SK-N-SH (cell line): ENCODE data around the gene TPP2. TPM values are rescaled to one million over a fixed set of nuclear protein-coding genes. Genes with fewer than 3 reads are reported as not detected.
A peak's percentile ranks its signal among the peaks of the same experiment; 100 is the strongest.

Experiments used
- CTCF ChIA-PET: fragments of 300-600, 350-600 bp; formaldehyde crosslinking; extraction: SDS; loops from one replicate; lab custom pipeline; 2021; lab: Yijun Ruan, JAX
- POLR2A ChIA-PET: fragments of 350-600 bp; sonication (Branson Sonifier 250); formaldehyde crosslinking; extraction: SDS; loops from one replicate; lab custom pipeline; 2020; ENCODE audit warnings: antibody characterized with exemption, inconsistent platforms; lab: Yijun Ruan, JAX
- DNase-seq: peaks from one replicate; pipeline ENCODE4 v3.0.0; 2012
- H2AFZ ChIP-seq: fragments of 200-600 bp; sonication (generic); 2 replicates; pipeline ENCODE4 v1.8.1; 2016; ENCODE audit warnings: antibody characterized with exemption, mild to moderate bottlenecking, low read depth
- H3F3A ChIP-seq: fragments of 200-600 bp; sonication (generic); replicated peaks from 2 replicates; pipeline ENCODE3; 2016; ENCODE audit warnings: antibody characterized with exemption, mild to moderate bottlenecking; ENCODE audit not compliant: insufficient read depth
- H3K27ac ChIP-seq, 2 experiments: fragments of 200-500 bp in 1 of 2; fragments of 200-600 bp in 1 of 2; sonication (Bioruptor generic) in 1 of 2; sonication (generic), shearing (Covaris generic) in 1 of 2; 2 replicates each; pipeline versions ENCODE4 v1.5.1 to v1.6.1; 2014 to 2016; ENCODE audit warnings: low read depth in 2 of 2, inconsistent platforms in 1 of 2, low read length in 1 of 2, mild to moderate bottlenecking in 1 of 2, mixed read lengths in 1 of 2
- H3K27me3 ChIP-seq: fragments of 200-600 bp; sonication (generic), shearing (Covaris generic); 2 replicates; pipeline ENCODE4 v1.6.1; 2016; ENCODE audit warnings: mixed run types; ENCODE audit not compliant: insufficient read depth
- H3K36me3 ChIP-seq, 2 experiments: fragments of 200-500 bp in 1 of 2; fragments of 200-600 bp in 1 of 2; sonication (Bioruptor generic) in 1 of 2; sonication (generic) in 1 of 2; replicated peaks in 1 of 2; 2 replicates each; pipeline versions ENCODE3 to v1.5.1; 2014 to 2016; ENCODE audit warnings: low read length in 1 of 2, mild to moderate bottlenecking in 1 of 2; ENCODE audit not compliant: insufficient read depth in 2 of 2, control insufficient read depth in 1 of 2
- H3K4me1 ChIP-seq, 2 experiments: fragments of 200-500 bp in 1 of 2; fragments of 200-600 bp in 1 of 2; sonication (Bioruptor generic) in 1 of 2; sonication (generic), shearing (Covaris generic) in 1 of 2; 2 replicates each; pipeline versions ENCODE4 v1.5.1 to v1.6.1; 2014 to 2016; ENCODE audit warnings: low read depth in 1 of 2, low read length in 1 of 2, mixed run types in 1 of 2; ENCODE audit not compliant: insufficient read depth in 2 of 2, control insufficient read depth in 1 of 2
- H3K4me2 ChIP-seq: fragments of 200-600 bp; sonication (generic), shearing (Covaris generic); 2 replicates; pipeline ENCODE4 v1.6.1; 2017; ENCODE audit warnings: mixed run types
- H3K4me3 ChIP-seq, 2 experiments: fragments of 200-500 bp in 1 of 2; fragments of 200-600 bp in 1 of 2; sonication (Bioruptor generic) in 1 of 2; sonication (generic), shearing (Covaris generic) in 1 of 2; 2 replicates each; pipeline versions ENCODE4 v1.5.1 to v1.8.1; 2014 to 2016; ENCODE audit warnings: low read depth in 2 of 2, inconsistent platforms in 1 of 2, low read length in 1 of 2, mild to moderate bottlenecking in 1 of 2, mixed read lengths in 1 of 2, moderate library complexity in 1 of 2
- H3K79me2 ChIP-seq: fragments of 200-600 bp; sonication (generic); 2 replicates; pipeline ENCODE4 v1.8.1; 2017; ENCODE audit warnings: mild to moderate bottlenecking; ENCODE audit not compliant: insufficient read depth
- H3K9ac ChIP-seq: fragments of 200-600 bp; sonication (generic); 2 replicates; pipeline ENCODE4 v1.6.1; 2017; ENCODE audit warnings: mixed run types
- H3K9me2 ChIP-seq: fragments of 200-600 bp; sonication (generic); 2 replicates; pipeline ENCODE4 v1.6.1; 2017; ENCODE audit warnings: mixed run types
- H3K9me3 ChIP-seq: fragments of 200-600 bp; sonication (generic); 2 replicates; pipeline ENCODE4 v1.6.1; 2017; ENCODE audit warnings: mixed run types, mild to moderate bottlenecking, moderate library complexity
- H4K20me1 ChIP-seq: fragments of 200-600 bp; sonication (generic); 2 replicates; pipeline ENCODE4 v1.6.1; 2017; ENCODE audit warnings: mild to moderate bottlenecking, mixed run types; ENCODE audit not compliant: insufficient read depth
- CTCF ChIP-seq: fragments of 200-600 bp; sonication (generic); IDR thresholded peaks from 2 replicates; pipeline ENCODE4 v1.6.1; 2017; ENCODE audit warnings: antibody characterized with exemption, mild to moderate bottlenecking, moderate library complexity
- EP300 ChIP-seq, 2 experiments: IDR thresholded peaks; 2 replicates each; pipeline versions ENCODE4 v1.4.0 to v1.6.1; 2012; ENCODE audit warnings: borderline replicate concordance in 1 of 2, low read depth in 1 of 2, low read length in 1 of 2
- EZH2phosphoT487 ChIP-seq: fragments of 200-600 bp; sonication (generic); IDR thresholded peaks from 2 replicates; pipeline ENCODE4 v1.6.1; 2017; ENCODE audit warnings: low read depth, mixed run types, mild to moderate bottlenecking, antibody characterized with exemption, moderate library complexity, borderline replicate concordance
- GABPA ChIP-seq: IDR thresholded peaks from 2 replicates; pipeline ENCODE4 v1.4.0; 2012; ENCODE audit warnings: low read depth, mild to moderate bottlenecking
- GATA2 ChIP-seq: sonication (generic); formaldehyde crosslinking; IDR thresholded peaks from 2 replicates; pipeline ENCODE4 v1.5.0; 2020; ENCODE audit warnings: mild to moderate bottlenecking, missing genetic modification reagents
- JUND ChIP-seq: IDR thresholded peaks from 2 replicates; pipeline ENCODE4 v1.4.0; 2012
- MAX ChIP-seq: IDR thresholded peaks from 2 replicates; pipeline ENCODE4 v1.4.0; 2012; ENCODE audit warnings: low read depth
- MEF2A ChIP-seq: IDR thresholded peaks from 2 replicates; pipeline ENCODE4 v1.4.0; 2012; ENCODE audit warnings: low read depth, borderline replicate concordance
- NRF1 ChIP-seq: IDR thresholded peaks from 2 replicates; pipeline ENCODE4 v1.6.1; 2012; ENCODE audit warnings: low read depth, mild to moderate bottlenecking, low read length
- PBX3 ChIP-seq: IDR thresholded peaks from 2 replicates; pipeline ENCODE4; 2012
- RFX5 ChIP-seq: IDR thresholded peaks from 2 replicates; pipeline ENCODE4 v1.6.1; 2012; ENCODE audit warnings: mild to moderate bottlenecking, improper control_type of control experiment, low read length
- TAF1 ChIP-seq: IDR thresholded peaks from 2 replicates; pipeline ENCODE4 v1.6.1; 2012; ENCODE audit warnings: low read depth, mild to moderate bottlenecking, low read length, moderate library complexity, borderline replicate concordance
- USF1 ChIP-seq: IDR thresholded peaks from 2 replicates; pipeline ENCODE4 v1.4.0; 2012; ENCODE audit warnings: low read depth, borderline replicate concordance
- ZBTB33 ChIP-seq: IDR thresholded peaks from 2 replicates; pipeline ENCODE4 v1.4.0; 2012; ENCODE audit warnings: low read depth, borderline replicate concordance
- WGBS: methylation state at CpG from one replicate; pipeline ENCODE4 v1.1.6; 2017; ENCODE audit warnings: low lambda C conversion rate; 5-methylcytosine and 5-hydroxymethylcytosine counted together
- polyA plus RNA-seq, 3 experiments: library from polyadenylated mRNA; depleted of rRNA; stranded (reverse); fragments of >200 nt; gene quantifications; 2 replicates each; pipeline ENCODE4 v1.2.3, GENCODE V29; 2012

Gene TPP2
- polyA plus RNA-seq, 1 of the 3 experiments (the other 2 are of a cell fraction) = 8.3 TPM

- TF ChIP-seq EP300 (IDR thresholded peaks at IDR 0.05; ENCODE audit: borderline replicate concordance in 1 of 2, low read depth in 1 of 2, low read length in 1 of 2) = no peak
- TF ChIP-seq JUND = no peak
- no peak for TF ChIP-seq MAX
- TF ChIP-seq GATA2 (CRISPR knock-in tag) = no peak
- TF ChIP-seq, all 33 proteins: peak for 0
- Histone ChIP-seq H2AFZ (no peak overlapping the region), H3K9me2 (no peaks in the 10 kb centered on the region), H3K79me2 (no peaks in the 10 kb centered on the region), H3F3A (peaks cover 20% of the 10 kb centered on the region), H3K27me3 (no peaks in the 10 kb centered on the region), H3K4me1 (peaks cover 0 to 16% of the 10 kb centered on the region in 2 experiments; a peak in 2 of 4 replicates), H3K27ac (no peak overlapping the region), H4K20me1 (no peaks in the 10 kb centered on the region), H3K9me3 (no peaks in the 10 kb centered on the region), H3K36me3 (peaks cover 69 to 75% of the 10 kb centered on the region in 2 experiments), H3K4me3 (no peak overlapping the region), H3K4me2 (no peak overlapping the region), H3K9ac (no peak overlapping the region)
- DNase-seq = no peak
- ChIA-PET POLR2A (no interaction called here), CTCF (interaction anchor here (1.2 to 1.4 kb wide), 2 partner anchors 56 to 77 kb away, joined by 3 read pairs; no protein-coding TSS in a partner anchor)
- 65% methylated on average over 3 of the region's 3 CpGs for WGBS
Measured at GRCh38 chr13:102648046-102648445, 51.3 kb downstream of the TPP2 start.

GRCh38 chr13:102650444-102650843 is 53.7 kb downstream of the TPP2 start:
- H3K9me2 ChIP-seq = no peaks in the 10 kb centered on the region
- H3K4me2 ChIP-seq = no peak overlapping the region
- WGBS = 99% methylated on average over 3 of the region's 3 CpGs
- peaks cover 0 to 16% of the 10 kb centered on the region in 2 experiments; a peak in 3 of 4 replicates for H3K4me1 ChIP-seq
- H3K27me3 ChIP-seq = no peaks in the 10 kb centered on the region
- ChIA-PET POLR2A (interaction anchor here (0.6 kb wide), 1 partner anchor 691 kb away, joined by 3 read pairs; no protein-coding TSS in a partner anchor), CTCF (interaction anchor here (0.8 to 1.5 kb wide), 2 partner anchors 55 to 59 kb away, joined by 3 read pairs; no protein-coding TSS in a partner anchor)
- no peak for DNase-seq
- H3K9ac ChIP-seq = no peak overlapping the region
- H3K79me2 ChIP-seq = no peaks in the 10 kb centered on the region
- peak overlapping the region in 1 of 2 experiments; percentile 29; a peak in 1 of 4 replicates for H3K27ac ChIP-seq
- H3K9me3 ChIP-seq = no peaks in the 10 kb centered on the region
- no peak for TF ChIP-seq GABPA
- no peak for TF ChIP-seq CTCF
- TF ChIP-seq EZH2phosphoT487 = no peak
- TF ChIP-seq RFX5 = no peak
- no peak for TF ChIP-seq NRF1
- TF ChIP-seq ZBTB33 = no peak
- no peak for TF ChIP-seq TAF1
- TF ChIP-seq USF1 = no peak
- no peak for TF ChIP-seq MAX
- no peak for TF ChIP-seq MEF2A
- TF ChIP-seq PBX3 = no peak
- no peak for TF ChIP-seq EP300 (IDR thresholded peaks at IDR 0.05; ENCODE audit: borderline replicate concordance in 1 of 2, low read depth in 1 of 2, low read length in 1 of 2)
- peaks cover 61% of the 10 kb centered on the region in 2 experiments for H3K36me3 ChIP-seq
- no peaks in the 10 kb centered on the region for H4K20me1 ChIP-seq
- no peak overlapping the region for H3K4me3 ChIP-seq
- H3F3A ChIP-seq = peaks cover 20% of the 10 kb centered on the region
- no peak overlapping the region for H2AFZ ChIP-seq
